Activated CD4-positive, alpha-beta T cell treated with anti-CD3 and anti-CD28 coated beads, Interleukin-2, amount 50 U/mL, for 48 hours (primary cell): Measurements from ENCODE around the gene PDZD7.
"Not testable (repeated sequence)": the region's sequence is repeated elsewhere in the genome, so short reads cannot be mapped to it uniquely, and the experiment has no call there.

Source experiments
- DNase-seq, 2 experiments: peaks; one replicate each; pipeline ENCODE4 v3.0.0-alpha.2; 2020

PDZD7 gene

DNA sequence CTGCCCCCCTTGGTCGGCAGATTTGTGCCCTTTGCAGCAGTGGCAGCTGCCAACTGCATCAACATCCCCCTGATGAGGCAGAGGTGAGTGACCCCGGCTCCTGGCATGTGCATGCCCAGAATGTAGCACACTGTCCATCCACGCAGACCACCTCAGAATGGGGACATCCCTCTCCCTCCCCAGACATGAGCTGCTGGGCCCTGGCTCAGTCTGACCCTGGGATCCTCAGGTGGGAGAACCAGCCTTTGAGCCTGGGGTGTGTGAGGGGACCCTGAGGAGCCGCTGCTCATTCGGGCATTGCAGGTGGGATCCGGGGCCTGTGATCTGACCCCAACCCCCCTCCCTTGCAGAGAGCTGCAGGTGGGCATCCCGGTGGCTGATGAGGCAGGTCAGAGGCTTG is 5.8 kb upstream of the PDZD7 start:
- no peak for DNase-seq

DNA sequence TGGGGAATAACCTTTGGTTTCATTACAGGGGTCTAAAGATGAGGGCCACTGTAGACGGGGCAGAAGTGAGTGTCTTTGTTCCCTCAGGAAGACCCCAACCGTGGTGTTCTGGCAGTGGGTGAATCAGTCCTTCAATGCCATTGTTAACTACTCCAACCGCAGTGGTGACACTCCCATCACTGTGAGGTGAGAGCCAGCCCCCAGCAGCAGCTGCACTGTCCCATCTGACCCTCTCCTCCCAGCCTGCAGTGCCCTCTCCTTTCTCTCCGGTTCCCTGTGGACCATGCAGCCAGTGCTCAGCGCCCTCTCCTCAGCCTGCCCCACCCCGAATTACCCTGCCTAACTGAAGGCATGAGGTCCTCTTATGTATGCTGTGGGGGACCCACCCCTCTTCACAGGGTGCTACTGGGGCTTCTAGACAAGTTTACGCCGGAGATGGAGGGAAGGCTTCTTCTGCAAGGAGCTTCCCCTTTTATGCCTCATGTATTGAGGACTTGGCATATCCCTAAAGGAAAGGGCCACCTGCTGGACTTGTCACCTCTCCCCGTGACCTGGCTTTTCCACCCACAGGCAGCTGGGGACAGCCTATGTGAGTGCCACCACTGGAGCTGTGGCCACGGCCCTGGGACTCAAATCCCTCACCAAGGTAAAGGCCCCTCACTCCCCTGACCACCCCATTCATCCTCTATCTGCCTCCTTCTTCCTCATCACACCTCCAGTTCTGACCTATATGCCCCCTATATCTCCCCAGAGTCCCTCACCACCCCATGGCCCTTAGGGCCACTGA is 5.2 kb upstream of the PDZD7 start:
- no peak for DNase-seq

- DNase-seq: no peak
These were observed 4.4 kb upstream of the PDZD7 start for GRCh38 chr10:101035314-101035713.

GRCh38 chr10:101034404-101034803 is 3.5 kb upstream of the PDZD7 start:
- not testable (repeated sequence) for DNase-seq

GRCh38 chr10:101033276-101033675 is 2.3 kb upstream of the PDZD7 start:
- no peak for DNase-seq

DNA sequence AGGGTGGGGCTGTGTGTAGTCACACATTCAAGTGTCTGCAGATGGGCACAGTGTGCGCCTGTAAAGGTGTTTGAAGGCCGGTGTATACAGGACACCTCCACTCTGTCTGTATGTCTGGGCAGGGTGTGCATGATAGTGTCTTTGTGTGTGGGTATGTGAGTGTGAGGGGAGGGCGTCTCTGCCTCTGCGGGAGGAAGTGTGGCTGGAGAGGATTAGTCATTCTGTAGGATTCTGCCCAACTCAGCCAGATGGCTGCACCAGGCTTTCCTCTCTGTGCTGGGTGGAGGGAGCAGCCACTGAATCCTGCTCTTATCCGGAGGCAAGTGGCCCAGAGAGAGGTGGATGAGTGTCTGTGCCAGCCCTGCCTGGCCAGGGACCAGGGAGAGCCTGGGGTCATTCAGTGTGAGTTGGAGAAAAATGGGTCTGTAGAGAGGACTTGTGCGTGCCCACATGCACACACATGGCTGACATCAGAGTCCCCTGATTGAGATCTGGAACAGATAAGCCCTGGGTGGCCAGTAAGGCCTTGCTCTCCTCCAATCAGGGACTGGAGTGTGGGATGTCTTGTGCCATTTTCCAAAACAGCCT is 1.8 kb upstream of the PDZD7 start:
- peak; percentile 64 to 71 for DNase-seq

- peak; percentile 73 to 77 for DNase-seq
These were observed 1.1 kb upstream of the PDZD7 start for GRCh38 chr10:101031796-101032636.

GRCh38 chr10:101030496-101031127 is 317 bp downstream of the PDZD7 start:
- no peak for DNase-seq

DNA sequence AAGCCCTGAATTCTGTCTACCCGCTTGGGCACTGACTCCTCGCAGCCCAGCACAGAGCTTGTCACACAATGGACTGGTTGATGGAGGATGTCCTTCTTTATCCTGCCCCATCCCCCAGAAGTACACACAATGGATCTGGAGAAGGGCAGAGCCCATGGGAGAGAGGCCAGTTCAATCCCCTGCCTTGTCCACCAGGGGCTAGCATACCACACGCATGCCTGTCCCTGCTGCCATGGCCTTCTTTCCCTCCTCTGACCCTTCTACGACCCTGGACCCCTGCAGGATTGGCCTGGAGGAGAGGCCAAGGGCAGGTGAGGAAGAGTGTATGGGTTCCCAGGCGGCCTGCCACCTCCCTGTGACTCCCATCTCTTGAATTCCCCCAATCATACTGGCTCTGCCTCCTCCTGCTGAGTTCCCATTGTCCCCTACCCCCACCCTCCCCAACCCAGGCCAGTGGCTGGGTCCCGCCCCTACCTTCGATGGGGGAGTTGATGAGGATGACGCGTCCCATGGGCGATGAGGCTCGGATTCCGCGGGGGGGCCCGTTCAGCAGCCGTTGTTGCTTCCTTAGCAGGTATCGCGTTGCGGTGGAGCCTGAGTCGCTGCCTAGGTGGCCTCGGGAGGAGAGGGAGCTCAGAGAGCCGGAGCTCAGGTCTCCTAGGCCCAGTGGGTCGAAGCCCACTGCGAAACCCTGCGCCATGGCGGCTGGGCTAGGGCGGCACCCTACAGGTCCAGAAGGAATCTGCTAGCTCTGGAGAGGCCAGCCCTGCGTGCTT is 1.2 kb downstream of the PDZD7 start:
- no peak for DNase-seq

DNA sequence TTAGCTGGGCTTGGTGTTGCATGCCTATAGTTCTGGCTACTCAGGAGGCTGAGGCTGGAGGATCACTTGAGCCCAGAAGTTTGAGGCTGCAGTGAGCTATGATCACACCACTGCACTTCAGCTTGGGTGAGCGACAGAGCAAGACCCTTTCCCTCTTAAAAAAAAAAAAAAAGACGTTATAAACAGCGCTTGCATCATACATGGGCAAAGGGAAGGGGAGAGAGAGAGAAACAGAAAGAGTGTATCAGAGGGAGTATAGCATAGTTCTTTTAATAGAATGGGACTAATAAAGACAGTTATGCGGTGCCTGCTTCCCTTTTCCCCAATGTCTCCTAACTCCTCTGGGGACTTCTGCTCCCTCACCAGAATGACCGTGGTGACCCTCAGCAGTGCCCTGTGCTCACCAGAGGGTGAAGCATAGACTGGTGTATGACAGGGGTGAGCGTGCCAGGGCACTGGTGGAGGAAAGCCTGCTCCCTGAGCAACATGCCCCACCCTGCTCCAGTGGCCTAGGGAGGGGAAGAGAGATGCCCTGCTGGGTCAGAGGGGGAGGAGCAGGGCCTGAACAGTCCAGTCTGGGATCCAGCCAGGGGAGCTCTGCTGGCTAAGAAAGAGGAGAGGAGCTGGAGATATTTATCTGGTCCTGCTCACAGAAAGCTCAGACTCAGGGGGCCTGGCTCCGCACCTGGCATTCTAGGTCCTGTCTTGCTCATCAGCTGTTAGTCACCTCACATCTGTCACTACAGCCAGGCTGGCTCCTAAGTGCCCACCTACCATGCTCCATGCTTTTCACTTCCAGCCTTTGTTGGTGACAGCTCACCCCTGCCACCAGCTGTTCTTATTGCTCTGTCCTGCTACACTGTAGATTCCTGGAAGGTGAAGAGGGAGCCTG is 2.2 kb downstream of the PDZD7 start:
- no peak for DNase-seq

DNA sequence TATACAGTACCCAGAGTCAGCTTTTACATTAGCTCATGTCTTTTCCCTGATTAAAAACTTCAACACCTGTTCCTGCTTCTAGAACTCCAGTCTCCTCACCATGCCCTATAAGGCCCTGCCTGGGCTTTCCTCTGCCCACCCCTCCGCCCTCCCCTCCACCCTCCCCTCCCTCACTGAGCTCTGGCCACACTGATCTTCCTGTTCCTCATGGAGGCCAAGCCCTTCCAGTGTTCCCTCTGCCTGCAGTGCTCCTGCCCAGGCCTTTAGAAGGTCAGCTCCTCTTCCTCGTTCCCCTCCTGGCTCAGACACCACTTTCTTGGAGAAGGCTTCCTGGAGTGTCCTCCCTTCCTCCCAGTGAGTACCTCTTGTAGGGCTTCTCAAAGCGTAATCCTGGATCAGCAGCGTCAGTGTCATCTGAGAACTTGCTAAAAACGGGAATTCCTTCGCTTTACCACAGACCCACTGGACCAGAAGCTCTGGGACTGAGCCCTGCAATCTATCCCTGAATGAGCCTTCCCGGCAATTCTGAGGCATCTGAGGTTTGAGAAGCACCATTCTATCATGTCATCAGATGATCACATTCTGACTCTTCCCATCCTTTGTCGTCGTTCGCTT is 3.7 kb downstream of the PDZD7 start:
- no peak for DNase-seq

- DNase-seq: no peak
These were observed 7.8 kb downstream of the PDZD7 start for GRCh38 chr10:101022967-101023705.

- no peak for DNase-seq
These were observed 9.2 kb downstream of the PDZD7 start for GRCh38 chr10:101021692-101022251.

GRCh38 chr10:101021239-101021638 is 9.7 kb downstream of the PDZD7 start:
- no peak for DNase-seq

- DNase-seq: no peak
These were observed 10.4 kb downstream of the PDZD7 start for GRCh38 chr10:101020427-101021075.

DNA sequence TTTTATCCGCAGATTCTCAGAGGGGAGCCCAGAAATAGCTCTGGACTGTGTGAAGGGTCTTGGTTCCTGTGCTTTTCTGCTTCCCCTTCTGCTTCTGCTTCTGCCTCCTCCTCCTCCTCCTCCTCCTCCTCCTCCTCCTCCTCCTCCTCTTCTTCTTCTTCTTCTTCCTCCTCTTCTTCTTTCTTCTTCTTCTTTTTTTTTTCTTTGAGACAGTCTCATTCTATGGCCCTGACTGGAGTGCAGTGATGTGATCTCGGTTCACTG is 11.6 kb downstream of the PDZD7 start:
- DNase-seq: no peak

DNA sequence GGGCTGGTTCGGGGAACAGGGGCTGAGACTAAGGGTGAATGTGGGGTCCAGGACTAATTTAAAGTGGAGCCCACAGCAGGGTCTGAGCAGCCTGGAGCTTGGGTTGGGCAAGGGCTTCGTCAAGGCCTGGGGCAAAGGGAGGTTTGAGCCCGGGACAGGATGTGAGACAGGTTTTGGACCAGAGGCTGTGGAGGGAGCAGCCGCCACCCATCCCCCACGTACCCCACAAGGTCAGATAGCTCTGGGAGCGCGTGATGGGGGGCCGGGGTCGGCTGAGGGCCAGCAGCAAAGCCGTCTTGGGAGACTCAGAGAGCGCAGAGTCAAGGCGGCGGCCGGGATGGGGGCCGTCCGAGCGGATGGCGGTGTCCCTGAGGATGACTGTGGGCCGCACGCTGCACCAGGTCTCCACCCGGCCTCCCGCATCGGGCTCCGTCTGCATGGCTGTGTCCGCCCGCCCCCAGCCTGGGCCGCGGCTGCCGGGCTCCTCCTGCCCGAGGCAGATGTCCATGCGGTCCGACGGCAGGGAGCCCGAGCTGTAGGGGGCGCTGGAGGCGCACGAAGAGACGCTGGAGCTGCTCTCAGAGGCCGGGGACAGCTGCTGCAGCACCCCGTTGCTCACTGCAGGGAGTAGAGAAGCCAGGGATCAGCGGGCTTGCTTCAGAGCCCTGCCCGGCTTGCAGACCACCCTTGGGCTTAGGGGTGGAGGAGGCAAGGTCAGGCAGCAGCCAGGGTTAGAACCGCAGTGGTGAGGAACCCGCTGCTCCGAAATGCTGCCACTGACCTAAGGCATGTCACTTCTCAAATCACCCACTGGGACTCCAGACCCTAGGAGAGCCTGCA is 12.1 kb downstream of the PDZD7 start:
- DNase-seq: peak; percentile 89 to 91

DNA sequence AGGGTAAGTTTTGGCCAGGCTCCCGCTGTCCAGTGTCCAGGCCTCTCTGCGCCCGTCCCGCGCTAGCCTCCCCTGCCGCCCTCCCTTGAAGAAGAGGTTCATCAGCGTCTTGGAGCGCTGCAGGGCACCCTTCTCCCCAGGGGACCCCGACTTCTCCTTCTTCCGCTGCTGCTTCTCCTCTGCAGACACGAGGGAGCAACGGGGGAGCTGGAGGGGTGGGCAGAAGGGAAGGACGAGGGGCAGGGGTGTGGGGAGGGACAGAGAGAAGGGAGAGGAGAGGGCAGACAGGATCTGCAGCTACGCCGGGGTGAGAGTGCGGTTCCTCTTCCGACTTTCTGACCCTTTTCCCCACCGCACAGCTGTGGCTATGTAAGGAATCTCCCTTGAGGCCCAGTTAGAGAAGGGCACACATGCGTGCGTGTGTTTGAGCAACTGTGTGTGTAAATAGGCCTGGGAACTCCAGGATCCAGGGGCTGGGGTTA is 12.8 kb downstream of the PDZD7 start:
- no peak for DNase-seq
